Measurements from ENCODE around the gene DGLUCY.
A peak's percentile ranks its signal among the peaks of the same experiment; 100 is the strongest.

DGLUCY gene

GRCh38 chr14:91227183-91227628 is 113.3 kb downstream of the DGLUCY start:
- TF ChIP-seq SNAI2 (CRISPR knock-in tag; IDR thresholded peaks at IDR 0.05), result no peak
- TF ChIP-seq PATZ1 (CRISPR knock-in tag; IDR thresholded peaks at IDR 0.05; ENCODE audit: borderline replicate concordance), result no peak
- no peak for TF ChIP-seq ZC3H10 (CRISPR knock-in tag; IDR thresholded peaks at IDR 0.05)
- TF ChIP-seq PPARA (CRISPR knock-in tag; IDR thresholded peaks at IDR 0.05; ENCODE audit: borderline replicate concordance), result no peak
- TF ChIP-seq ISL1 (CRISPR knock-in tag; IDR thresholded peaks at IDR 0.05), result no peak
- TF ChIP-seq CSDC2 (CRISPR knock-in tag; IDR thresholded peaks at IDR 0.05), result no peak
- TF ChIP-seq BACH2 (CRISPR knock-in tag; IDR thresholded peaks at IDR 0.05; ENCODE audit: borderline replicate concordance), result no peak
- TF ChIP-seq RARB (CRISPR knock-in tag; IDR thresholded peaks at IDR 0.05), result no peak
- TF ChIP-seq ARNTL (CRISPR knock-in tag; IDR thresholded peaks at IDR 0.05; ENCODE audit: borderline replicate concordance, low read depth), result no peak
- TF ChIP-seq TSHZ2 (CRISPR knock-in tag; IDR thresholded peaks at IDR 0.05), result no peak
- no peak for TF ChIP-seq ZNF70 (CRISPR knock-in tag; IDR thresholded peaks at IDR 0.05)
- TF ChIP-seq ZFP3 (CRISPR knock-in tag; IDR thresholded peaks at IDR 0.05), result no peak
- ATAC-seq, result no peak

GRCh38 chr14:91228112-91229004 is 114.5 kb downstream of the DGLUCY start:
- ATAC-seq, result peak; percentile 57
- TF ChIP-seq PATZ1 (CRISPR knock-in tag; IDR thresholded peaks at IDR 0.05; ENCODE audit: borderline replicate concordance), result no peak
- TF ChIP-seq SNAI2 (CRISPR knock-in tag; IDR thresholded peaks at IDR 0.05), result no peak
- TF ChIP-seq ISL1 (CRISPR knock-in tag; IDR thresholded peaks at IDR 0.05), result no peak
- TF ChIP-seq ZNF8 (CRISPR knock-in tag; IDR thresholded peaks at IDR 0.05), result no peak
- no peak for TF ChIP-seq GLIS3 (CRISPR knock-in tag; IDR thresholded peaks at IDR 0.05)
- TF ChIP-seq ZFP3 (CRISPR knock-in tag; IDR thresholded peaks at IDR 0.05), result no peak
- no peak for TF ChIP-seq TCF4 (CRISPR knock-in tag; IDR thresholded peaks at IDR 0.05; ENCODE audit: borderline replicate concordance)
- TF ChIP-seq ZNF565 (CRISPR knock-in tag; conservative IDR thresholded peaks at IDR 0.05; ENCODE audit: low read depth), result no peak
- no peak for TF ChIP-seq CREB5 (CRISPR knock-in tag; IDR thresholded peaks at IDR 0.05; ENCODE audit: low read depth)

- ATAC-seq, result no peak
- no peak for TF ChIP-seq CSRNP3 (CRISPR knock-in tag; IDR thresholded peaks at IDR 0.05)
- no peak for TF ChIP-seq BACH2 (CRISPR knock-in tag; IDR thresholded peaks at IDR 0.05; ENCODE audit: borderline replicate concordance)
- TF ChIP-seq ZC3H10 (CRISPR knock-in tag; IDR thresholded peaks at IDR 0.05), result no peak
- no peak for TF ChIP-seq TSHZ2 (CRISPR knock-in tag; IDR thresholded peaks at IDR 0.05)
- TF ChIP-seq ARNTL (CRISPR knock-in tag; IDR thresholded peaks at IDR 0.05; ENCODE audit: borderline replicate concordance, low read depth), result no peak
- TF ChIP-seq ISL1 (CRISPR knock-in tag; IDR thresholded peaks at IDR 0.05), result no peak
- TF ChIP-seq ZFP3 (CRISPR knock-in tag; IDR thresholded peaks at IDR 0.05), result no peak
- TF ChIP-seq GLIS3 (CRISPR knock-in tag; IDR thresholded peaks at IDR 0.05), result no peak
- no peak for TF ChIP-seq PATZ1 (CRISPR knock-in tag; IDR thresholded peaks at IDR 0.05; ENCODE audit: borderline replicate concordance)
These were observed 115.1 kb downstream of the DGLUCY start for GRCh38 chr14:91229005-91229382.

Measured in SK-N-SH treated with all-trans-retinoic acid at 6 μM for 48 hours (cell line).